C4-2B (cell line): ENCODE measurements around the gene PALMD.

Experiments used
- ZFX ChIP-seq: fragments of 450-650 bp; IDR thresholded peaks from 2 replicates; pipeline ENCODE4 v1.6.1; 2017
- TF ChIP-seq, protein P1 (sequence below): fragments of 450-650 bp; conservative IDR thresholded peaks from 2 replicates; pipeline ENCODE4 v1.5.1; 2017; ENCODE audit warnings: mild to moderate bottlenecking

DNA sequence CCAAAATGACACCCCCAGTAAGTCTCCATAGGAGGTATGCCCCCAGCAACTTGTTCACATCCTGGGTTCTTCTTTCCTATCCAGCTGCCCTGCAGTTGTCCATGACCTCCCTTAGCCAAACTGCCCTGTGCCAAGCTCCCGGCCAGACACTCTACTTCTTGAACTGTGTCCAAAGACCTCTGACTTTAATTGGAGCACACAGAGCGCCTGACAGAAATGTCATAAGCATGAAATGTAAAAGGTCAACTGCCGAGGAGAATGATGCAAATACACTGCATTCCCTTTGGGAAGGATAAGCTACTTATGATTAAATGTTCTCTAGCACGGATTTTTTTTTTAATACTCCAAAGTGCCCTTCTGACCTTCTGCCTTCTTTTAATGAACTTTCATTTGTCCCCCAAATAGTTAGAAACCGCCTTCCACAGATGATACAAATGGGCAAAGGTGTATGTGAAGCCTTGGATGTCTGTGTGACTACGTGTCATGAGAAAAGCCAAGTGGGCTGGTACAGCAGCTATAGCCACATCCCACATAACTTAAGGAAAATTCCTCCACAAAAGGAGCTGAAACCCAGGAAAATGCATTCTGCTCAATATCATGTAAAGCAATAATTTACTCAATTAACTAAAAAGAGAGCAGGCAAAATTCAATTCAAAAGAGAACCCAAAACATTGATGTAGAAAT, 26.8 kb downstream of the PALMD start:
- TF ChIP-seq, protein P1, sequence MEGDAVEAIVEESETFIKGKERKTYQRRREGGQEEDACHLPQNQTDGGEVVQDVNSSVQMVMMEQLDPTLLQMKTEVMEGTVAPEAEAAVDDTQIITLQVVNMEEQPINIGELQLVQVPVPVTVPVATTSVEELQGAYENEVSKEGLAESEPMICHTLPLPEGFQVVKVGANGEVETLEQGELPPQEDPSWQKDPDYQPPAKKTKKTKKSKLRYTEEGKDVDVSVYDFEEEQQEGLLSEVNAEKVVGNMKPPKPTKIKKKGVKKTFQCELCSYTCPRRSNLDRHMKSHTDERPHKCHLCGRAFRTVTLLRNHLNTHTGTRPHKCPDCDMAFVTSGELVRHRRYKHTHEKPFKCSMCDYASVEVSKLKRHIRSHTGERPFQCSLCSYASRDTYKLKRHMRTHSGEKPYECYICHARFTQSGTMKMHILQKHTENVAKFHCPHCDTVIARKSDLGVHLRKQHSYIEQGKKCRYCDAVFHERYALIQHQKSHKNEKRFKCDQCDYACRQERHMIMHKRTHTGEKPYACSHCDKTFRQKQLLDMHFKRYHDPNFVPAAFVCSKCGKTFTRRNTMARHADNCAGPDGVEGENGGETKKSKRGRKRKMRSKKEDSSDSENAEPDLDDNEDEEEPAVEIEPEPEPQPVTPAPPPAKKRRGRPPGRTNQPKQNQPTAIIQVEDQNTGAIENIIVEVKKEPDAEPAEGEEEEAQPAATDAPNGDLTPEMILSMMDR, result no peak
- no peak for TF ChIP-seq ZFX
